ENCODE measurements around the gene EPOP. TPM values are rescaled to one million over a fixed set of nuclear protein-coding genes. Genes with fewer than 3 reads are reported as not detected.
A peak's percentile ranks its signal among the peaks of the same experiment; 100 is the strongest.
"Not testable (repeated sequence)": the region's sequence is repeated elsewhere in the genome, so short reads cannot be mapped to it uniquely, and the experiment has no call there.

EPOP gene
- total RNA-seq, 1 experiment from 2014 or later, result 5.3 TPM

DNA sequence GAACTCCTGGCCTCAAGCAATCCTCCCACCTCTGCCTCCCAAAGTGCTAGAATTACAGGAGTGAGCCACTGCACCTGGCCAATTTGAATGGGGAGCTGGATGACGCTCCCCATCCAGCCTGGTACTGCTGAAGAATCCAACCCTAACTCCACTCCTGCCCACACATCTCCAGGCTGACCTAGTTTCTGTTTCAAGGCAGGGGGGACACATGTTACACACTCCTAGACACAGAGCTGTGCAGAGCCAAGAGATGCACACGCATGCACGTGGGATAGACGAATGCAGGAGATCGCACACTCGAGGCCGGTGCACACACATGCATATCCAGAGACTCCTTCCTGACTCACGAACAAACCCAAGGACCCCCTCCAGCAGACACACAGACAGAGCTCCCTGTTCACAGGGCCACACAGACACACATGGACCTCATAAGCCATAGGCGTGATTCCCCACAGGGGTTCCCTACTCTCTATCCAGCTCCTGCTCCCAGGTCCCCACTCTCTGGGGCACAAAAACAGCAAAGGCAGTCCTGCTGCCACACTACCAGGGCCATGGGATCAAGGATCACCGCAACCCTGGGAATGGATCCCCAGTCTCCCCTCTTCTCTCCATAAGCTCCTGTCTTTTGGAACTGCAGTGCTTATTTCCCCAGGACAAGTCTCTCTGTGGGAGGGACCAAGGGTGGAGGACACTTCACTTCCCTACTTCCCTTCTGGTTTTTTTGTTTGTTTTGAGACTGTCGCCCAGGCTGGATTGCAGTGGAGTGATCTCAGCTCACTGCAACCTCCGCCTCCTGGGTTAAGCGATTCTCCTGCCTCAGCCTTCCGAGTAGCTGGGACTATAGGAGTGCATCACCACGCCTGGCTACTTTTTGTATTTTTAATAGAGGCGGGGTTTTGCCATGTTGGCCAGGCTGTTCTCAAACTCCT lies 14.4 kb downstream of the EPOP start:
- no peak for DNase-seq (ENCODE audit: low read depth, low spot score)
- in situ Hi-C loops (cut with HindIII; ENCODE audit: low pct_unique_long_range_greater_than_20kb, low sequenced_read_pairs), result no loop called here

DNA sequence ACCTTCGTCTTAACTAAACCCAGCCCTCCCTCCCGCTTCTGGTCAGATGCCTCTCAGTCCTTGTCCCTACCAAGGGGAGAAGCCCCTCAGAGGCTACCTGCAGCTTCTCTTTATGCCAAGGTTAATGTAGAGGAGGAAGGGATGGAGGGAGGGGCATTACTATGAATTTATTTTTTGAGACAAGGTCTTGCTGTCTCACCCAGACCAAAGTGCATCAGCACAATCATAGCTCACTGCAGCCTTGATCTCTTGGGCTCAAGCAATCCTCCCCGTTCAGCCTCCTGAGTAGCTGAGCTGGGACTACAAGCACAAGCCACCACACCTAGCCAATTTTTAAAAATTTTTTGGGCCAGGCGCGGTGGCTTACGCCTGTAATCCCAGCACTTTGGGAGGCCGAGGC lies 15.3 kb downstream of the EPOP start:
- in situ Hi-C loops (cut with HindIII; ENCODE audit: low pct_unique_long_range_greater_than_20kb, low sequenced_read_pairs), result no loop called here
- no peak for DNase-seq (ENCODE audit: low read depth, low spot score)

DNA sequence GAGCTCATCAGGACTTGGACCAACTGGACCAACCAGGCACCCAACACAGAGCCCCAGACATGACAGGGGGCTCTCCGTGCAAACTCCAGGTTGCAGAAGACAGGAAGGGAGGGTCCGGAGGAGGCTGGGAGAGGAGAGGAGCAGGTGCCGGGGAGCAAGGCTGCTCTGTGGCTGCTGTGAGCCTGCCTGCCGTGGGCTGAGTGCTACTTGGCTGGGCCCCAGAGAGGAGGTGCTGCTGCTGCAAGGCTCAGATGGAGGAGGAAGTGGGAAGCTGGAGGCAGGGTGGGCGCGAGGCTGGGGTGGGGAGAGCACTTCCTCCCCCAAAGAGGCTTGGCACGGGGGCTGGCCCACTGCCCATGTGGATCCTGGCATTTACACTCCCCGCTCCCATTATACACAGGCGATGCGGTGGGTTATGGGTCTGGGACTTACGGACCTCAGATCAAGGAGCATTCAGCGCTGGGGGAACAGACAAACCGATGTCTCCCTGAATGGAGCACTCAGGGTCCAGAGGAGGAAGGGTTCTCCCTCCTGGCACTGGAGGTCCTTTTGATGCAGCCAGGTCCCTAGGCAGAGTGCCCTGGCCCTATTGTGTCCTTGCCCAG lies 15.9 kb downstream of the EPOP start:
- DNase-seq (ENCODE audit: low read depth, low spot score), result no peak
- in situ Hi-C loops (cut with HindIII; ENCODE audit: low pct_unique_long_range_greater_than_20kb, low sequenced_read_pairs), result no loop called here

DNA sequence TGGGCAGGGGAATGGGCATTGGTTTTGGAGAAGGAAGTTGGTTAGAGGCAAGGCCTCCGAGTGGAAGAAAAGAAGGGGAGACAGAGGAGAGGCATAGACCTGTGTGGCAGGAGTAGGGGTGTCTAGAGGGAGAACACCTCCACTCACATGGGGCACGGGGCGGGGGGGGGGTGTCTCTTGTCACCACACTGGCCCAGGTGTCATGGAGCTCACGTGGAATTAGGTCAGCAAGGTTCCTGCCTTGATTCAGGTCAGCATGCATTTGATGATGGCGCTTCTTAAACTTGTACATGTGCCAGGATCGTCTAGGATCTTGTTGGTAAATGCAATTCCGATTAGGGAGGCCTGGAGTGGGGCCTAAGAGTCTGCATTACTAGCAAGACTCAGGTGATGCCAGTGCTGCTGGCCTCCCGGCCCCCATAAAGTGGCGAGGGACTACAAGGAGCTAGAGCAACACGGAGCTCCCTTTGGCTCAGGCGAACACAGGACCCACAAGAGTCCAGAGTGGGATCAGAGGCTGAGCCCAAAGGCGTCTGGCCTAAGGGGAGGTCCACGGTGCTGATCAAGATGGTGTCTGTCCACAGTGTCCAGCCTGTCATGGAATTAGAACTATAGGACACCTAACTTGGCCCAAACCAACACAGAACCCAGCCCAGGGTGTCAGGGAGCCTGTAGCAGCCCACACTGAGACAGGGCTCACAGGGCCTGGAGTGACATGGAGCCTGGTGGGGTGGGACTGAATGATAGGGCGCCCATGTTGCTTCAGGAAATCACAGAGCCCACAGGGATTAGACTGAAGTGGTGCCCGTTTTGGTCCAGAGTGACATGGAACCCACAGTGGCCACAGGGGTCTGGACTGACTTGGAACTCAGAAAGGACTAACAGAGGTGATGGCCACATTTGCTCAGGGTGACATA lies 16.7 kb downstream of the EPOP start:
- no peak for DNase-seq (ENCODE audit: low read depth, low spot score)
- in situ Hi-C loops (cut with HindIII; ENCODE audit: low pct_unique_long_range_greater_than_20kb, low sequenced_read_pairs), result no loop called here

DNA sequence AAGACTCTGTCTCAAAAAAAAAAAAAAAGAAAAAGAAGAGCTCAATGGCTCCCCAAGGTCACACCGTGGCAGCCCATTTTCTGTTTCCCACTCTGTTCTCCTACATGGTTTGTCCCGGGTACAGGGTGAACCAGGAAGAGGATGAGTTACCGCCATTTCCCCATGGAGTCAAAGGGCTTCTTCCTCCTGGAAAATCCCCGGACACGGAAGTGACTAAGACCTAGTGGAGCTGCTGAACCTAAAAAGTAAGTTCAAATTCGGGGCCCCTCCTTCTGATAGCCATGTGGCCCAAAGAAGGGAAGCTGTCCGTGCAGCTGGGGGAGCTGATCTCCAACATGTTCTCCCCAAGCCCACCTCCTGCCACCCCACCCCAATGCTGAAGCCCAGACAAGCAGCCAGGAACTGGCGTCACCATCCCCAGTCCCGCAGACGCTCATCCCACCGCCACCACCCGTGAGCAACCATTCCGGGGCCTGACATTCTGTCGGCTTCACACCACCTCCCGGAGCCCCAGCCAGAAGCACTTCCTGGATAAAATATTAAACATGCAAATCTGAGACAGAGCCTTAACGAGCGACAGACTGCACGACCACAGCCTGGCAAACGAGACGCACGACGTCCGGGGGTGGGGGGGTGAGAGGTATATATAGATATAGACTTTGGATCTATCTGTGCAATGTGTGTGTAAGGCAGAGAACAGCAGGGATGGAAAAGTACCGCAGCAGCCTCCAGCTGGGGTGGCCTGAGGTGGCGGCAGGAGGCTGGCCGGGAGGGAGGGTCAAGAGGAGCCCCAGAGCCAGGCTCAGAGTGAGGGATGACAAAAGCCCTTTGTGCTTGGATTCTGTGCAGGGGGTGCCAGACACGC lies 17.6 kb downstream of the EPOP start:
- no peak for DNase-seq (ENCODE audit: low read depth, low spot score)
- in situ Hi-C loops (cut with HindIII; ENCODE audit: low pct_unique_long_range_greater_than_20kb, low sequenced_read_pairs), result no loop called here

DNA sequence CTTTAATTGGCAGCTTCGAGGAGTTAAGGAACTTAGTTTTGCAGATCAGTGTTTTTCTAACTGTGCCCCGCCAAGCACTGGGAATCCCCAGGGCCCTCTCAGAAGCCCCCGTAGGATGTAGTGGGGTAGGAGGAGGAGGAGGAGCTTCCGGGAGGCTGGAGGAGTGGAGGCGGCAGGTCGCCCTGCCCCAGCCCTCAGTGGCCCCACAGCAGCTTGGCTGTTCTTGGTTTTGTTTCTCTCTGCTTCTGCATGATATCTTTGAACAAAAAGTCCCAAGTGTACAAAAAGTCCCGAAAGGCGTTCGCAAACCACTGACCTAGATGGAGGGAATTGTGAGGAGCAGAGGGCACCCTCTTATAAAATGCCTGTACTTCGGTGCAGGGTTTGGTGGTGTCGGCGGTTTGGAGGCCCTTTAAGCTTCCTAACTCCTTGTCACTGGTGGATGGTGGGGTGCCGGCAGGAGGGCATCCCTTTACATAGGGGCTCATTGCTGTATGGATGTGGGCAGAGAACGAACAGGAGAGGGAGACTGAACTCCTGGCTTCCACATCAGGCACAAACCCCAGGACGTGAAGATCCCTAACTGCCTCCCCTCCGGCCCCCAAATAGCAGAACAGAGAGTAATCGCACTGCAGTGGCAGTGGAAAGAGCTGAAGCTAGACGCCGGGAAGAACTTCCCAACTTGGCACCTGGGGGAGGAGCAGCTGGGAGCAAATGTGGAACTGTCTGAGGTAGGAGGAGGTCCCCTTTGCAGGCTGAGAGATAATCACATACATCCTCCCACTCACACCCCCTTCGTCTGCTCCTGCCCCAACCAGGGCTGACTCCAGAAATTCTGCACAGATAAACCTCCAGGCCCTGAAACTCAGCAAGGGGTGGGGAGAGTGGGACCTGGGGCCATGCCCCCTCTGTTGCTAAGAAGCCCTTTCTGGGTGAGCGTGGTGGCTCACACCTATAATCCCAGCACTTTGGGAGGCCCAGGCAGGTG lies 20.1 kb downstream of the EPOP start:
- in situ Hi-C loops (cut with HindIII; ENCODE audit: low pct_unique_long_range_greater_than_20kb, low sequenced_read_pairs), result no loop called here
- DNase-seq (ENCODE audit: low read depth, low spot score), result no peak

DNA sequence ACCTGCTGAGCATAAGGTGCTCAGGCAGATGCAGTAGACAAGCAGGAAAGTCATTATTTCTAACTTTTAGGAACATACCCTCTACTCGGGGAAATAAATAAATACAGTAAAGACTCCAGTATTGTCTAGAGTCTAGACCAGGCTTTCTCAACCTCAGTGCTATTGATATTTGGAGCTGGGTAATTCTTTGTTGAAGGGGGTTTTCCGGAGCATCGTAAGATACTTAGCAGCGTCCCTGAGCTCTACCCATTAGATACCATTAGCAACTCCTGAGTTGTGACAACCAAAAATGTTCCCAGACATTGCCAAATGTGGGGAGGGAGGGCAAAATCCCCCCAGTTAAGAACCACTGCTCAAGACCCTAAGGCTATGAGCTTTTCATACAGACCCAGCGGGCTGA lies 21.1 kb downstream of the EPOP start:
- in situ Hi-C loops (cut with HindIII; ENCODE audit: low pct_unique_long_range_greater_than_20kb, low sequenced_read_pairs), result no loop called here
- no peak for DNase-seq (ENCODE audit: low read depth, low spot score)

DNA sequence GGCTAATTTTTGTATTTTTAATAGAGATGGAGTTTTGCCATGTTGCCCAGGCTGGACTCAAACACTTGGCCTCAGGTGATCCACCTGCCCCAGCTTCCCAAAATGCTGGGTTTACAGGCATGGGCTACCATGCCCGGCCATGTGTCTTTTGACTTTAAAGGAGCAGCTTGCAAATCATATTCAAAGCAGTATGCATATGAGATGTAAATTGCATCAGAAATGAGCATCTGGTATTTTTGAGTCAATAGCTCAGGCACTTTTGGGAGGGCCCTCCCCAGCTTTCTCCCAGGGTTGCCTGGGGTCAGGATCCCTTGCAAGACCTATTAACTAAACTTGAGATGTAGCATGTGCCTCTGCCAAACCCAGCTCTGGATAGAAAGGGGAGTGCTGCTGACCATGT lies 21.5 kb downstream of the EPOP start:
- in situ Hi-C loops (cut with HindIII; ENCODE audit: low pct_unique_long_range_greater_than_20kb, low sequenced_read_pairs), result no loop called here

DNA sequence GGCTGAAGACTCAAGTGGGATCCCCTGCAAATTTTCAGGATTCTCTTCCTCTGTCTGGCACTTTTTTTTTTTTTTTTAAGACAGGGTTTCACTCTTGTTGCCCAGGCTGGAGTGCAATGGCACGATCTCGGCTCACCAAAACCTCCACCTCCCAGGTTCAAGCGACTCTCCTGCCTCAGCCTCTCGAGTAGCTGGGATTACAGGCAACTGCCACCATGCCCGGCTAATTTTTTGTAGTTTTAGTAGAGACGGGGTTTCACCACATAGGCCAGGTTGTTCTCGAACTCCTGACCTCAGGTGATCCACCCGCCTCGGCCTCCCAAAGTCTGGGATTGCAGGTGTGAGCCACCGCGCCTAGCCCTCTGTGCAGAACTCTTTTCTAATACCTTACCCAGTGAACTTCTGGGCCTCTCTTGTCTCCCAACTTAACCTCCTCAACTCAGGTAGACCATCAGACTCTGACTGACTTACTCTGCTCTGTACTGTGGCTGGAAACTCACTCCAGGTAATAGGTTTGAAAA lies 24.0 kb downstream of the EPOP start:
- DNase-seq (ENCODE audit: low read depth, low spot score); in situ Hi-C loops (cut with HindIII; ENCODE audit: low pct_unique_long_range_greater_than_20kb, low sequenced_read_pairs): not testable (repeated sequence)

More for the DNA sequence above, 21.5 kb downstream of the EPOP start:
- no peak for DNase-seq (ENCODE audit: low read depth, low spot score)

DNA sequence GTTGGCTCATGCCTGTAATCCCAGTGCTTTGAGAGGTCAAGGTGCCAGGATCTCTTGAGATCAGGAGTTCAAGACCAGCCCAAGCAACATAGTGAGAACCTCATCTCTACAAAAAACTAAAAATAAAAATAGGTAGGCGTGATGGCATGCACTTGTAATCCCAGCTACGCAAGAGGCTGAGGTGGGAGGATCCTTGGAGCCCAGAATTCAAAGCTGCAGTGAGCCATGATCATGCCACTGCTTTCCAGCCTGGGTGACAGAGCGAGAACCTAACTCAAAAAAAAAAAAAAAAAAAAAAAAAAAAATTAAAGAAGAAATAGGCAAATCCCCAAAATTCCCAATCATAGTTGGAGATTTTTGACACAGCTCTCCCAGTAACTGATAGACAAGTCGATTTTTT lies 36.8 kb downstream of the EPOP start:
- in situ Hi-C loops (cut with HindIII; ENCODE audit: low pct_unique_long_range_greater_than_20kb, low sequenced_read_pairs), result no loop called here
- DNase-seq (ENCODE audit: low read depth, low spot score), result no peak

DNA sequence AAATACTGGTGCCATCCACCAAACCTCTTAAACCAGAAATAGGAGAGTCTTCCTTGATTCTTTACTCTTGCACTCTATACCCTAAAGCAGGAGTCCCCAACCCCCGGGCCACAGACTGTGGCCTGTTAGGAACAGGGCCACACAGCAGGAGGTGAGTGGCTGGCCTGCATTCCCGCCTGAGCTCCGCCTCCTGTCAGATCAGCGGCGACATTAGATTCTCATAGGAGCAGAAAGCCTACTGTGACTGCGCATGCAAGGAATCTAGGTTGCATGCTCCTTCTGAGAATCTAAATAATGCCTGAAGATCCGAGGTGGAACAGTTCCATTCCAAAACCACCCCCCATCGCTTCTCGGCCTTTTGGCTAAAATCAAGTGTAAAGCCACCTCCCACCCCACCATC lies 38.7 kb downstream of the EPOP start:
- no peak for DNase-seq (ENCODE audit: low read depth, low spot score)
- in situ Hi-C loops (cut with HindIII; ENCODE audit: low pct_unique_long_range_greater_than_20kb, low sequenced_read_pairs), result no loop called here

DNA sequence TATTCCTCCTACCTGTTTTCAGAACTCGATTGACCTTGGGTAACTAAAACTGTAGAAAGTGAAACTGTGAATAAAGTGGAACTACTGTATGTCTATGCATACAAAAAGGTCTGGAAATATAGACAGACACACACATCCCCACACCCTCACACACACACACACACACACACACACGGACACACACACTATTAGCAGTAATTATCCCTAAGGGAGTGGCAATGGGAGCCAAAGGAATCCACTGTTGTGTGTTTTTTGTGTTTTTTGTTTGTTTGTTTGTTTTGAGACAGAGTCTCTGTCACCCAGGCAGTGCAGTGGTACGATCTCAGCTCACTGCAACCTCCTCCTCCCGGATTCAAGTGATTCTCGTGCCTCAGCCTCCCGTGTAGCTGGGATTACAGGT lies 42.4 kb downstream of the EPOP start:
- in situ Hi-C loops (cut with HindIII; ENCODE audit: low pct_unique_long_range_greater_than_20kb, low sequenced_read_pairs), result no loop called here
- DNase-seq (ENCODE audit: low read depth, low spot score), result no peak

DNA sequence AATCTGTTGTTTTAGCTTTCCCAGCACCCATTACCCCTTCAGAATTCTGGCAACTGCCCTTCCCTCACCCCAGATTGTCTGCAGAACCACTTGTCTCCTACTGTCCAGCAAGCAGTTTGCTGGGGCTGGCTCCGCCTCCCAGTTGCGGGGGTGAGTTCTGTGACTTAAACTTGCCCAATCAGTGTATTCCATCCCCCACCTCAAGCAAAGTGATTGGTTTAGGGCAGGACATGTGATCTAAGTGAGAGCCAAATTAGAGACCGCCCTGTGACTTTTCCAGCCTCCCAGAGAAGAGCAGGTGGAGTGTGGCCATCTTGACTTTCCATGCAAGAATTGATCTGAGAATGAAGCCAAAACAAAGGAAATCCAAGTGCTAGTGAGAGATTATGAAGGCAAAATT lies 46.3 kb downstream of the EPOP start:
- in situ Hi-C loops (cut with HindIII; ENCODE audit: low pct_unique_long_range_greater_than_20kb, low sequenced_read_pairs), result no loop called here
- DNase-seq (ENCODE audit: low read depth, low spot score), result peak; percentile 62

DNA sequence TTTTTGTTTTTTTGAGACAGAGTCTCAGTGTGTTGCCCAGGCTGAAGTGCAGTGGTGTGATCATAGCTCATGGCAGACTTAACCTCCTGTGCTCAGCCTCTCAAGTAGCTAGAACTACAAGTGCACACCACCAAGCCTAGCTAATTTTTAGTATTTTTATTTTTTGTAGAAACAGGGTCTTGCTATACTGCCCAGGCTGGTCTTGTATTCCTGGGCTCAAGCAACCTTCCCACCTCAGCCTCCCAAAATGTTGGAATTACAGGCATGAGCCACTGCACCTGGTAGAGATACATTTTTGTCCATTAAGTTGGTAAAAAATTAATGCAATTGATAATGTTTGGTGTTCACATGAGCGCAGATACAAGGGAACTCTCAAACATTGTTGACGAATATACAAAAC lies 46.8 kb downstream of the EPOP start:
- DNase-seq (ENCODE audit: low read depth, low spot score), result no peak
- in situ Hi-C loops (cut with HindIII; ENCODE audit: low pct_unique_long_range_greater_than_20kb, low sequenced_read_pairs), result no loop called here

DNA sequence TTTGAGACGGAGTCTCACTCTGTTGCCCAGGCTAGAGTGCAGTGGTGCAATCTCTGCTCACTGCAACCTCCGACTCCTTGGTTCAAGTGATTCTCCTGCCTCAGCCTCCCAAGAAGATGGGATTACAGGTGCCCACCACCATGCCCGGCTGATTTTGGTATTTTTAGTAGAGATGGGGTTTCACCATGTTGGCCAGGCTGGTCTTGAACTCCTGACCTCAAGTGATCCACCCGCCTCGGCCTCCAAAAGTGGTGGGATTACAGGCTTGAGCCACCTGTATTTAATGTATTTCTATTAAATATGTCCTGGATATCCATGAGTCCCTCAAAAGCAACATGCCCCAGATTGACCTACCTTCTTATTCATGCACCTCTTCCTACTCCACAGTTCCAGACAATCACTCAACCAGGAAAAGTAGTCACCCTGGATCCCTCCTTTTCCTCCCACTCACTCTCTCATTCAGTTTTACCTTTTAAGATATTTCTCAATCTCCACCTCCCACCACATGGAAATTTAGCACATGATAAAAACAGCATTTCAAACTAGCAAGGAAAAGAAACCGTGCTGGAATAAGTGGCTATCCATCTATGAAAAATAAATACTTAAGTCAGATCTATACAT lies 48.0 kb downstream of the EPOP start:
- in situ Hi-C loops (cut with HindIII; ENCODE audit: low pct_unique_long_range_greater_than_20kb, low sequenced_read_pairs), result not testable (repeated sequence)

DNA sequence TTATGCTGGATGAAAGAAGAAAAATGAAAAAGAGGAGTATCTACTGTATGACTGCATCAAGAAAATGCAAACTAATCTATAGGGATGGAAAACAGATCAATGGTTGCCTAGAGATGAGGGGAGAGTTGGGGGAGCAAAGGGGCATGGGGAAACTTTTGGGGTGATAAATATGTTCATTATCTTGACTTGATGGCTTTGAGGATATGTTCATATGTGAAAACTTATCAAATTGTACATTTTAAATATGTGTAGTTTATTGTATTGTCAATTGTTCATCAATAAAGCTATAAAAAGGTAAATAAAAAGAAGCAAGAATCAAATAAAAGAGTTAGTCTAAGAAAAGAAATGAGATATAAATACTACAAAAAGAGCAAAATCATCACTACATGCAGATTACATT lies 49.3 kb downstream of the EPOP start:
- no peak for DNase-seq (ENCODE audit: low read depth, low spot score)
- in situ Hi-C loops (cut with HindIII; ENCODE audit: low pct_unique_long_range_greater_than_20kb, low sequenced_read_pairs), result no loop called here

More for the DNA sequence above, 48.0 kb downstream of the EPOP start:
- DNase-seq (ENCODE audit: low read depth, low spot score), result not testable (repeated sequence)
